Dendritic cell treated with granulocyte-macrophage colony-stimulating factor and Interleukin-4, amounts not matched to agents 40 ng/mL and 50 ng/mL, for 4 days (primary cell): ENCODE results near the gene DUOX2.
A peak's percentile ranks its signal among the peaks of the same experiment; 100 is the strongest.
"Not testable (repeated sequence)": the region's sequence is repeated elsewhere in the genome, so short reads cannot be mapped to it uniquely, and the experiment has no call there.

Source experiments
- H3K27ac Mint-ChIP-seq: one replicate; pipeline ENCODE4 v1.8.0; 2022; ENCODE audit warnings: mild to moderate bottlenecking, mixed read lengths
- H3K27me3 Mint-ChIP-seq: one replicate; pipeline ENCODE4 v1.8.0; 2022; ENCODE audit warnings: mild to moderate bottlenecking, mixed read lengths
- H3K36me3 Mint-ChIP-seq: one replicate; pipeline ENCODE4 v1.8.0; 2022; ENCODE audit warnings: low read depth, mixed read lengths
- H3K4me1 Mint-ChIP-seq: one replicate; pipeline ENCODE4 v1.8.0; 2022; ENCODE audit warnings: low read depth, mixed read lengths
- H3K4me3 Mint-ChIP-seq: one replicate; pipeline ENCODE4 v1.8.0; 2022; ENCODE audit warnings: mild to moderate bottlenecking, moderate library complexity, mixed read lengths
- H3K9me3 Mint-ChIP-seq: one replicate; pipeline ENCODE4 v1.8.0; 2022; ENCODE audit warnings: mixed read lengths
- intact Hi-C: fragments of 100-400 bp; cut with micrococcal nuclease; formaldehyde crosslinking; loops from one replicate; pipeline ENCODE4 v1.15.0; 2022

DUOX2 gene

GRCh38 chr15:45147606-45148005, 33.6 kb upstream of the DUOX2 start:
- intact Hi-C loops = no loop called here
- H3K36me3 Mint-ChIP-seq = peaks cover 81% of the 10 kb centered on the region
- H3K9me3 Mint-ChIP-seq = no peaks in the 10 kb centered on the region
- H3K4me3 Mint-ChIP-seq = no peak overlapping the region
- peaks cover 3% of the 10 kb centered on the region for H3K4me1 Mint-ChIP-seq
- H3K27ac Mint-ChIP-seq = no peak overlapping the region
- H3K27me3 Mint-ChIP-seq = peaks cover 9% of the 10 kb centered on the region

GRCh38 chr15:45146405-45146804, 32.4 kb upstream of the DUOX2 start:
- intact Hi-C loops = no loop called here
- Mint-ChIP-seq H3K9me3 (no peaks in the 10 kb centered on the region), H3K36me3 (peaks cover 81% of the 10 kb centered on the region), H3K27ac (no peak overlapping the region), H3K4me1 (peaks cover 5% of the 10 kb centered on the region), H3K27me3 (peaks cover 11% of the 10 kb centered on the region), H3K4me3 (no peak overlapping the region)

DNA sequence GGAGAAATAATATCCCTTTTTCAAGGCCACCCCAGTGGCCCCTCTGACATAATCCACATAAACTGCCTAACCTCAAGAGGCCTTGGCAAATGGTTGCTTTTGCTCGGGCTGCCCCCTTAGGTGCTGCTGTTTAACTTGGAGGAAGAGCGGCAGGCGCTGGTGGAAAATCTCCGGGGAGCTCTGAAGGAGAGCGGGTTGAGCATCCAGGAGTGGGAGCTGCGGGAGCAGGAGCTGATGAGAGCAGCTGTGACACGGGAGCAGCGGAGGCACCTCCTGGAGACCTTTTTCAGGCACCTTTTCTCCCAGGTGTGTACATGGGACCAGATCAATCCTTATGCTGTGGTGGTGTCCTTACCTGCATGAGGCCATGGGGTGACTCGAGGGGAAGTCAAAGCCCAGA, 30.8 kb upstream of the DUOX2 start:
- H3K27me3 Mint-ChIP-seq = peaks cover 11% of the 10 kb centered on the region

GRCh38 chr15:45143946-45144345, 30.0 kb upstream of the DUOX2 start:
- Mint-ChIP-seq H3K4me1 (peaks cover 5% of the 10 kb centered on the region), H3K4me3 (no peak overlapping the region), H3K27ac (no peak overlapping the region), H3K36me3 (peaks cover 76% of the 10 kb centered on the region), H3K27me3 (peaks cover 11% of the 10 kb centered on the region), H3K9me3 (no peaks in the 10 kb centered on the region)
- intact Hi-C loops = no loop called here

More for the DNA sequence above, 30.8 kb upstream of the DUOX2 start:
- Mint-ChIP-seq H3K4me1 (peaks cover 5% of the 10 kb centered on the region), H3K36me3 (peaks cover 75% of the 10 kb centered on the region), H3K9me3 (no peaks in the 10 kb centered on the region), H3K27ac (no peak overlapping the region), H3K4me3 (no peak overlapping the region)
- intact Hi-C loops = no loop called here

DNA sequence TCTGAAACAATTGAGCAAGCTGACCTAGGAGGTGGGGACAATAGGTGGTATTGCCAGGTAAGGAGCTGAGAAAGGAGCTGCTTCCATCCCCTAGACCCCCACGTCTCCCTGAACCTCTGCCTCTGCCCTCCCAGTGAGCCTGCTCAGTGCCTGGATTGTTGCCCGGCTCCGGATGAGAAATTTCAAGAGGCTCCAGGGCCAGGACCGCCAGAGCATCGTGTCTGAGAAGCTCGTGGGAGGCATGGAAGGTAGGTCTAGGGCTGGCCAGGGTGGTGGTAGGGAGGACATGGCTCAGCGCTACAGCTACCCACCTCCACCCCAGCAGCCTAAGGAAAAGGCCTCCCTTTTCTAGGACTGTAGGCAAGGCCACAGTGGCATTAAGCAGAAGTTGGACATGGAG, 29.1 kb upstream of the DUOX2 start:
- intact Hi-C loops = no loop called here
- Mint-ChIP-seq H3K4me3 (no peak overlapping the region), H3K36me3 (peaks cover 79% of the 10 kb centered on the region), H3K9me3 (no peaks in the 10 kb centered on the region), H3K27me3 (peaks cover 13% of the 10 kb centered on the region), H3K4me1 (peaks cover 5% of the 10 kb centered on the region), H3K27ac (no peak overlapping the region)

DNA sequence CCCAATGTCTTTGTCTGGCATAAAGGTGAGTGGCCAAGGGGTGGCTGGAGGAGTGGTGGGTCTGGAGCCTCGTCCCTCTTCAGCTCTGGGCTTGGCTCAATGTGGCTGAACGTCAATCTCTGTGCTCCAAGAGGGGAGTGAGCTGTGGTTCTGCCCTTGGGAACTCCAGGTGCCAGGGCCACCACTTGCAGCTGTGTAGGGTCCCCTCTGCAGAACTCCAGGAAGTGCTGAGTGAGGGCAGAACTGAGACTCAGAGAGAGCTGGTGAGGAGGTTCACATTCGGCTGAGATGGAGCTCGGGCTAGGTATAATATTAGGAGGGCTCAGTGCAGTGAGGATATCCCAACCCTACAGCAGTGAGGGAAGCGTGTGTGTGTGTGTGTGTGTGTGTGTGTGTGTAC, 27.4 kb upstream of the DUOX2 start:
- no peak overlapping the region for H3K4me3 Mint-ChIP-seq
- H3K9me3 Mint-ChIP-seq = no peaks in the 10 kb centered on the region
- no peak overlapping the region for H3K27ac Mint-ChIP-seq
- H3K27me3 Mint-ChIP-seq = peaks cover 23% of the 10 kb centered on the region
- intact Hi-C loops = no loop called here
- peaks cover 74% of the 10 kb centered on the region for H3K36me3 Mint-ChIP-seq
- peaks cover 5% of the 10 kb centered on the region for H3K4me1 Mint-ChIP-seq

DNA sequence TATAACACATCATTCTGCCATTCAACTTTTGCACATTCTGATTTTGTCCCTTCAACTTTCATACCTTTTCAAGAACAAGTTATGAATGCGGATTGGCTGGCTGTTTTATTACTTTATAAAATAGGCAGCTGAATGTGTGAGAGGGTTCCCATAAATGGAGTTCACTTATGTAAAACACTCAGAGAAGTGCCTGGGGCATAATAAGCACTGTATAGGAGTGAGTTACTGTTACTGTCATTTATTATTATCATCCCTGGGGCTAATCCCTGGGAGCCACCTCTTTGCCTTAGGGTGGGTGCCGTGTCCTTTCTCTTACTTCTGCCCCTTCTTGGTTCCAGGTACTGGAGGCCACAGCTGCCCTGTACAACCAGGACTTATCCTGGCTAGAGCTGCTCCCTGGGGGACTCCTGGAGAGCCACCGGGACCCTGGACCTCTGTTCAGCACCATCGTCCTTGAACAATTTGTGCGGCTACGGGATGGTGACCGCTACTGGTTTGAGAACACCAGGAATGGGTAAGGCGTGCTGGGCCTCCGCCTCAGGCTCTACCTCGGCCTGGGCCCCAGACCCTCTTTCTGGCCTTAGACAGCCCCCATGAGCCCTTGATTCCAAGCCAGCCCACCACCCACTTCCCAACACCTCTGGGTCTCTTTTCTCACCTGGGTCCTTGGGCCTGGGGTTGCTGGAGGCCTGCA, 26.7 kb upstream of the DUOX2 start:
- Mint-ChIP-seq H3K27ac (no peak overlapping the region), H3K4me1 (peaks cover 5% of the 10 kb centered on the region), H3K9me3 (no peaks in the 10 kb centered on the region), H3K36me3 (peaks cover 67% of the 10 kb centered on the region), H3K4me3 (no peak overlapping the region), H3K27me3 (peaks cover 26% of the 10 kb centered on the region)
- intact Hi-C loops = no loop called here

DNA sequence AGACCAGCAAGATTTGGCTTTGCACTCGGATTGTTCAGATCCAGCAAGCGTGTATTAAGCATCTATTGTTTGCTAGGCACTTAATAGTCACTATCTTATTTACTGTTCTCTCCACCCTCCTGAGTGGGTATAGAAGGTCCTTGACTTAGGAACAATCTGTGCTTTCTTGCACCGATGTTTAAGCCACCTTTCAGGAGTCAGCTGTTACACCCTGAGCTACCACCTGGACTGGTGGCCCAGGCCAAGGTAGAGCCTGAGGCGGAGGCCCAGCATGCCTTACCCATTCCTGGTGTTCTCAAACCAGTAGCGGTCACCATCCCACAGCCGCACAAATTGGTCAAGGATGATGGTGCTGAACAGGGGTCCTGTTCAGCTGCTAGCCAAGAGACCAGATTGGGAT, 25.8 kb upstream of the DUOX2 start:
- Mint-ChIP-seq H3K9me3 (no peaks in the 10 kb centered on the region), H3K27ac (no peak overlapping the region), H3K4me1 (peaks cover 9% of the 10 kb centered on the region), H3K36me3 (peaks cover 59% of the 10 kb centered on the region), H3K27me3 (peaks cover 27% of the 10 kb centered on the region), H3K4me3 (no peak overlapping the region)
- intact Hi-C loops = no loop called here

GRCh38 chr15:45138814-45139765, 25.1 kb upstream of the DUOX2 start:
- no peak overlapping the region for H3K27ac Mint-ChIP-seq
- H3K27me3 Mint-ChIP-seq = peaks cover 31% of the 10 kb centered on the region
- H3K36me3 Mint-ChIP-seq = peaks cover 59% of the 10 kb centered on the region
- intact Hi-C loops = no loop called here
- no peaks in the 10 kb centered on the region for H3K9me3 Mint-ChIP-seq
- peaks cover 13% of the 10 kb centered on the region for H3K4me1 Mint-ChIP-seq
- H3K4me3 Mint-ChIP-seq = no peak overlapping the region

GRCh38 chr15:45137703-45138102, 23.7 kb upstream of the DUOX2 start:
- peaks cover 10% of the 10 kb centered on the region for H3K4me1 Mint-ChIP-seq
- intact Hi-C loops = no loop called here
- no peak overlapping the region for H3K4me3 Mint-ChIP-seq
- no peak overlapping the region for H3K27ac Mint-ChIP-seq
- H3K9me3 Mint-ChIP-seq = no peaks in the 10 kb centered on the region
- peaks cover 60% of the 10 kb centered on the region for H3K36me3 Mint-ChIP-seq
- H3K27me3 Mint-ChIP-seq = peaks cover 45% of the 10 kb centered on the region

DNA sequence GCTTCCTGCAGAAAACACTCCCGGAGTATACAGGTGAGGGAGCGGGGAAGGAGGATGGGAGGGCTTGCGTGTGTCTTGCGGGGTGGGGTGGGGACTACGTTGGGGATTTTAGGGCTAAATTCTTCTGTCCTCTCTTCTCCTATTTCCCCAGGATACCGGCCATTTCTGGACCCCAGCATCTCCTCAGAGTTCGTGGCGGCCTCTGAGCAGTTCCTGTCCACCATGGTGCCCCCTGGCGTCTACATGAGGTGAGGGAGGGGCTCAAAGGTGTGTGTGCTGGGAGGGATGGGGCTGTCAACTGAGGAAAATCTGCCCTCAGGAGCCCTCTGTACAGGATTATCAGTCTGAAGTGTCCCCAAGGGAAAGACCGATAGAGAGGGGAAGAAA, 22.4 kb upstream of the DUOX2 start:
- Mint-ChIP-seq H3K4me3 (no peak overlapping the region), H3K27ac (no peak overlapping the region), H3K9me3 (no peaks in the 10 kb centered on the region), H3K27me3 (peaks cover 53% of the 10 kb centered on the region), H3K36me3 (peaks cover 52% of the 10 kb centered on the region), H3K4me1 (peaks cover 8% of the 10 kb centered on the region)
- intact Hi-C loops = no loop called here

GRCh38 chr15:45135705-45136377, 21.9 kb upstream of the DUOX2 start:
- H3K9me3 Mint-ChIP-seq, H3K4me3 Mint-ChIP-seq, H3K27ac Mint-ChIP-seq, intact Hi-C loops: not testable (repeated sequence)
- Mint-ChIP-seq H3K4me1 (peaks cover 12% of the 10 kb centered on the region), H3K36me3 (peaks cover 47% of the 10 kb centered on the region), H3K27me3 (peaks cover 59% of the 10 kb centered on the region)

DNA sequence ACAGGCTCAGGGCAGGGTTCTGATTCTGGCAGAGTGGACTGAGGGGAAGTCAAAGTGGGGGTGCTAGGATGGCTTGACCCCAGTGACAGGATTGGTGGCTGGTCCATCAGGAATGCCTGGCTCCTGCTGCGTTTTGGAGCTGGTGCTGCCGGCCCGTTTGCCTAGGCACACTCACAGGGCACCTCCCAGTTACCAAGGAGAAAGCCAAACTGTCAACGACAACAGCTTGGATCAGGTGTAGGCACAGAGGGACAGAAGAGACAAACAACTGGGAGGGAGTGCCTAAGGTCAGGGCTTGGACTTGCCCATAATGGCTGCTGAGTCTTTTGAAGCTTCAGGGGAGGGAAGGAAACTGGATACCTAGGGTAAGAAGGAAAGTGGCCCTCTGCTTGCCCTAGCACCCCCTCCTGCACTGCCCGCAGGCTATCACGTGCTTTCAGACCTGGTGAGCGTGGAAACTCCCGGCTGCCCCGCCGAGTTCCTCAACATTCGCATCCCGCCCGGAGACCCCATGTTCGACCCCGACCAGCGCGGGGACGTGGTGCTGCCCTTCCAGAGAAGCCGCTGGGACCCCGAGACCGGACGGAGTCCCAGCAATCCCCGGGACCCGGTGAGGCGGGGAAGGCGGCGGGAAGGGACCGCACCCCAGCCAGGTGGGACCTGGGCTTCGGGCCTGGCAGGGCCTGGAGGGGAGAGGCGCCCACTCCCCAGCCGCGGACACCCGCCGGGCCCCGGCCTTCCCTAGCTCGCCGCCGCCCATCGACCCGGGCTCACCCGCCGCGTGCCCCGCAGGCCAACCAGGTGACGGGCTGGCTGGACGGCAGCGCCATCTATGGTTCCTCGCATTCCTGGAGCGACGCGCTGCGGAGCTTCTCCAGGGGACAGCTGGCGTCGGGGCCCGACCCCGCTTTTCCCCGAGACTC, 21.0 kb upstream of the DUOX2 start:
- Mint-ChIP-seq H3K4me3 (no peak overlapping the region), H3K9me3 (no peaks in the 10 kb centered on the region), H3K27me3 (peaks cover 68% of the 10 kb centered on the region), H3K36me3 (peaks cover 46% of the 10 kb centered on the region), H3K27ac (peak overlapping the region; percentile 3), H3K4me1 (peaks cover 17% of the 10 kb centered on the region)
- intact Hi-C loops = no loop called here
